Psoas muscle (tissue), 8 donors: ENCODE measurements around the gene CCDC141. TPM values are rescaled to one million over a fixed set of nuclear protein-coding genes. Genes with fewer than 3 reads are reported as not detected.

Experiments used
- ATAC-seq, 4 donors: fragments of 200-7000 bp; cut with Tn5 transposase; one replicate each; pipeline ENCODE4 v1.9.1; 2020; ENCODE audit warnings: moderate library complexity in 3 of 4, mild to moderate bottlenecking in 2 of 4
- DNase-seq, 2 donors: peaks; one replicate each; pipeline ENCODE4 v3.0.0-alpha.2; 2020
- H3K27ac ChIP-seq: fragments of 200-600 bp; one replicate; pipeline ENCODE4 v1.8.0; 2022
- H3K27me3 ChIP-seq, 3 donors: fragments of 200-600 bp in 1 of 3; one replicate each; pipeline versions ENCODE4 v1.6.1 to v1.8.0; 2013 to 2022; ENCODE audit warnings: low read length in 2 of 3, mild to moderate bottlenecking in 2 of 3, moderate library complexity in 1 of 3; ENCODE audit not compliant: insufficient read depth in 3 of 3
- H3K36me3 ChIP-seq, 2 donors: fragments of 200-600 bp in 1 of 2; one replicate each; pipeline versions ENCODE4 v1.6.1 to v1.8.0; 2013 to 2022; ENCODE audit warnings: low read depth in 1 of 2, mild to moderate bottlenecking in 1 of 2, moderate library complexity in 1 of 2; ENCODE audit not compliant: insufficient read depth in 1 of 2
- H3K4me1 ChIP-seq: fragments of 200-600 bp; one replicate; pipeline ENCODE4 v1.8.0; 2022
- H3K4me3 ChIP-seq: fragments of 200-600 bp; one replicate; pipeline ENCODE4 v1.8.0; 2022; ENCODE audit warnings: mild to moderate bottlenecking
- H3K9me3 ChIP-seq: fragments of 200-600 bp; one replicate; pipeline ENCODE4 v1.8.0; 2022
- WGBS, 3 donors: extraction: QIAGEN DNeasy Blood & Tissue Kit; methylation state at CpG; one replicate each; pipeline versions ENCODE4 v1.1.6 to v1.1.7; 2013; 5-methylcytosine and 5-hydroxymethylcytosine counted together
- intact Hi-C, 2 donors: fragments of 100-400 bp; cut with DNase I; formaldehyde crosslinking; loops; one replicate each; pipeline versions ENCODE4 v1.11.0 to v1.14.2; 2022
- polyA plus RNA-seq, 3 donors: library from polyadenylated mRNA; stranded (reverse); fragments of 200-250 nt; gene quantifications; one replicate each; pipeline ENCODE4 v1.2.3, GENCODE V29; 2013
- total RNA-seq, 4 donors: library from RNA; stranded (reverse); fragmentation: NEBNext Ultra II Directional in 2 of 4; extraction: Animal tissue kit (Norgen Biotek cat#: 25700) in 2 of 4; gene quantifications; one replicate each; pipeline versions ENCODE4 v1.2.1 to v1.2.4, GENCODE V29; 2021 to 2023
- TF ChIP-seq, protein P1 (sequence below): fragments of 200-600 bp; IDR thresholded peaks from one replicate; pipeline ENCODE4 v1.8.0; 2022; ENCODE audit warnings: antibody characterized with exemption
- donor health status: healthy with polysubstance abuse.
- donor health status: DM: no; HTN: no; CAD: no; lungs with moderate emphysema.
- donor health status: Bipolar disorder and iron deficiency.
- donor health status: healthy.
- donor health status: DM: yes; HTN: yes; CAD: no.
- donor health status: DM: no; HTN: no; CAD: no.
- donor health status: DM: no; HTN: no; CAD: no.
- donor health status: DM: yes; HTN: yes; CAD: no.

CCDC141 gene
- total and polyA plus RNA-seq, 7 donors, result 0.82 to 14.9 (median 5.9) TPM

DNA sequence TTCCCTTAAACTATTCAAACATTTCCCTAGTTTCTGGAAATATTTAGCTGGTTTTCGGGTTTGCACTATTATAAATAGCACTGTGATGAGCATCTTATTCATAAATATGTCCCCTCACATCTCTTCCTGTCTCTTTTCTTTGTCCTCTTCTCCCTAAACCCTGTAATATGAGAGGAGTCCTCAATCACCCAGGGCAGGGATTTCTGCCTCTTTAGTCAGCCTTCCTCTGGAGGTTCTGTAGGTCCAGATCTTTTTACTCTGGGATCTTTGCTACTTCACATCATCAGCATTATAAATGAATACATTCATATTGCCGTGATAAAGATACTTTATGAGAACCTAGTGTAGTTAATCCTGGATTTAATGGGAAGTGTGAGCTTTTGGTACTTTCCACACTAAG, 154.8 kb downstream of the CCDC141 start:
- no peaks in the 10 kb centered on the region for H3K36me3 ChIP-seq
- H3K27ac ChIP-seq, result peak overlapping the region; percentile 85
- H3K4me1 ChIP-seq, result peaks cover 76% of the 10 kb centered on the region
- intact Hi-C loops, result no loop called here
- H3K9me3 ChIP-seq, result no peaks in the 10 kb centered on the region
- H3K27me3 ChIP-seq, result no peaks in the 10 kb centered on the region
- H3K4me3 ChIP-seq, result no peak overlapping the region
- WGBS, 3 donors, result 46 to 58% (median 48%) methylated on average over 2 of the region's 2 CpGs
- no peak for DNase-seq
- ATAC-seq, result peak in 3 of 4 donors; percentile 25 to 44 (median 36)
- TF ChIP-seq, protein P1, sequence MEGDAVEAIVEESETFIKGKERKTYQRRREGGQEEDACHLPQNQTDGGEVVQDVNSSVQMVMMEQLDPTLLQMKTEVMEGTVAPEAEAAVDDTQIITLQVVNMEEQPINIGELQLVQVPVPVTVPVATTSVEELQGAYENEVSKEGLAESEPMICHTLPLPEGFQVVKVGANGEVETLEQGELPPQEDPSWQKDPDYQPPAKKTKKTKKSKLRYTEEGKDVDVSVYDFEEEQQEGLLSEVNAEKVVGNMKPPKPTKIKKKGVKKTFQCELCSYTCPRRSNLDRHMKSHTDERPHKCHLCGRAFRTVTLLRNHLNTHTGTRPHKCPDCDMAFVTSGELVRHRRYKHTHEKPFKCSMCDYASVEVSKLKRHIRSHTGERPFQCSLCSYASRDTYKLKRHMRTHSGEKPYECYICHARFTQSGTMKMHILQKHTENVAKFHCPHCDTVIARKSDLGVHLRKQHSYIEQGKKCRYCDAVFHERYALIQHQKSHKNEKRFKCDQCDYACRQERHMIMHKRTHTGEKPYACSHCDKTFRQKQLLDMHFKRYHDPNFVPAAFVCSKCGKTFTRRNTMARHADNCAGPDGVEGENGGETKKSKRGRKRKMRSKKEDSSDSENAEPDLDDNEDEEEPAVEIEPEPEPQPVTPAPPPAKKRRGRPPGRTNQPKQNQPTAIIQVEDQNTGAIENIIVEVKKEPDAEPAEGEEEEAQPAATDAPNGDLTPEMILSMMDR, result no peak

DNA sequence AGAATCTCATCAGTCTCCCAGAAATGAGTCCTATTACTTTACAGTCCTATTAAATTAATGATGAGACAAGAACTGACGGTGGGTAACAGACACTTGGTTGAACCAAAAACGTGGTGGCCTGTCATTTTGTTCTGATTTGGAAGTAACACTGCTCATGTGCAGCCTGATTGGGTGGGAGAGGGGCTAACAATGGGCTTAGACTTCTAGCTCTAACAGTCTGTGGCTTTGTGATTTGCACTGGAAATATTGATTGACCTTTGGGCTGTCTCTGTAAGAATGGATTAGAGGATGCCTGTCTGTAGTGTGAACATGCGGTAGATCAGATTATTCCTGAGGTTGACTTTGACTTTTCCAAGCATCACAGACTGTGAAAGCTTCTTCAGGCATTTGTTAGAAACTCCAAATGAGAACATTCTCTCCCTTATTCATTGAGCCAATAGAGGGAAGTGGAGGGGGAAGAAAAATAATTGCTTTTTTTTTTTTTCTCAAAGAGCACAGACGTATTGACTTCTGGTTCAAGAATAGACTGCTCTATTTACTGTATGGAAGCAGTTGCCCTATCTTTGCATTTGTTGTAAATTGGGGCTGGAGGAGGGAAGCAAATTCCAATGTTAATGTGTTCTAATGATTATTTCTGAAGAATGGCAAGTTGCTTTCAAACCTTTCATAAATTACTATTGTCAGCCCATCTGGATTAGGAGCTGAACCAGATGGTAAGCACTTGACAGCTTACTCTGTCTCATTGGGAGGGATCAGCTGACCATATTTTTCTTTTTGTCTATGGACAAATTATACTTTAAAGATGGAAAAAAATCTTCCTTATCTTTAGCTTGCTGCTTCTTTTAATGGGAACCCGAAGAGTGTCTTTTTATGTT, 156.9 kb downstream of the CCDC141 start:
- Histone ChIP-seq H3K9me3 (no peaks in the 10 kb centered on the region), H3K27ac (peak overlapping the region; percentile 84), H3K27me3 (no peaks in the 10 kb centered on the region), H3K4me1 (peaks cover 80% of the 10 kb centered on the region), H3K36me3 (no peaks in the 10 kb centered on the region), H3K4me3 (peak overlapping the region; percentile 32)
- 78 to 85% (median 78%) methylated on average over 5 of the region's 5 CpGs for WGBS, 3 donors
- ATAC-seq (no peak), DNase-seq (no peak)
- intact Hi-C loops, result no loop called here
- TF ChIP-seq, protein P1, result no peak

DNA sequence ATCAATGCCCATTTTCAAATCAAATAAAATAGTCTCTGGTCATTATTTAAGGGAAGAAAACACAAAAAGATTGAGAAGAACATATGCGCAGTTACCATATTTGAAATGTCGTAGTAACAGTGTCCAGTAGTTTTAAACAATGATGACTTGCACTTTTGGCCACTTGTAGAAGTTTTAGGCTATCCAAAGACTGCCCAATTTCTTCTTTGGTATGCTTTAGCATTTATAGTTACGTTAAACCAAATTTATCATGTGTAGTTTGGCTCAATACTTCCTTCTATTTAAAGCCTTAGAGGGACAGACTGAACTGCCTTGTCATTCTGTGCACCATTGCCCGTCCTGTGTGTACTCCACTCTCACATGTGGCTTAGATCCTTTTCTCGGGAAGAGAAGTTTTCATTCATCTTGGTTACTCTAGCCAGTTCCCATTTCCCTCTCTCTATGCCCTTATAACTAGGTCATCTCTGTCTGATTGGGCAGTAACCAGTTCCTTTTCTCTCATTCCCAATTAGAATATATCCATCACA, 157.9 kb downstream of the CCDC141 start:
- ATAC-seq (peak; percentile 21 to 54 (median 46)), DNase-seq (no peak)
- intact Hi-C loops, result no loop called here
- Histone ChIP-seq H3K4me1 (peaks cover 77% of the 10 kb centered on the region), H3K4me3 (peak overlapping the region; percentile 32), H3K27ac (peak overlapping the region; percentile 84), H3K27me3 (no peaks in the 10 kb centered on the region), H3K36me3 (no peaks in the 10 kb centered on the region), H3K9me3 (no peaks in the 10 kb centered on the region)
- WGBS, 3 donors, result 43 to 70% (median 45%) methylated on average over 5 of the region's 5 CpGs
- TF ChIP-seq, protein P1, result no peak

DNA sequence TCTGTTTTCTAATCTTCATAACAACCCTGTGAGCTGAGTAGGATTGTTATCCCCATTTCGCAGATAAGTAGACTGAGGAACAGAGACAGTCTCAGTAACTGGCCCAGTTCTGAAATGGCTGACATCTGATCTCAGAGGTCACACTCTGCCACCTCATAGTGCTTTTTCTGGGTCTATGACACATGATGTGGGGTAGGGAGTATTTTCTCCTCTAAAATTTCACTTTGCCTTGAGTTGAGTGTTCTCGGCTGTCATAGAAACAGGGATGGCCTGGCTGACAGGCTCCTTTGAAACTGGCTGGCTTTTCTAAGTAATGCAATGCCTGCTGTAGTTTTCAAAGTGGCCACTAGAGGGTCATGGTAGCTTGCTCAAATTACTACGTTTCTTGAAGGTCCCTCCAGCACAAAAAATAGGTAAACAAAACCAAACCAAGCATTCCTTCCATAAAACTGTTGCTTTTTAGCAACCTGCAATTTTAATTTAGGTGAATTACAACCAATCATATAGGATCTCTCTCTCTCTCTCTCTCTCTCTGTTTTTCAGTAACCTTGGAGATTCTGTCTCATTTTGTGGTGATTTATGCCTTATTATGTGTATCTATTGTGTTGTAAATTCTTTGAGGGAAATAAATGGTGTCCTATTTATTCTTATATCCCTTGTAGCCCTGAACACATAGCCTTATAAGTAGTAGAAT, 158.5 kb downstream of the CCDC141 start:
- peak overlapping the region; percentile 32 for H3K4me3 ChIP-seq
- intact Hi-C loops, result no loop called here
- DNase-seq (peak in 1 of 2 donors; percentile 63), ATAC-seq (peak; percentile 90 to 93 (median 92))
- H3K4me1 ChIP-seq, result peaks cover 71% of the 10 kb centered on the region
- H3K27me3 ChIP-seq, result no peaks in the 10 kb centered on the region
- no peaks in the 10 kb centered on the region for H3K9me3 ChIP-seq
- TF ChIP-seq, protein P1, result peak; percentile 91
- H3K27ac ChIP-seq, result peak overlapping the region; percentile 84
- 24 to 34% (median 33%) methylated on average over 3 of the region's 3 CpGs for WGBS, 3 donors
- H3K36me3 ChIP-seq, result no peaks in the 10 kb centered on the region
